Measurements from ENCODE around the gene NINJ2.

GRCh38 chr12:575129-575502 is 88.1 kb downstream of the NINJ2 start:
- TF ChIP-seq EP300 (IDR thresholded peaks at IDR 0.05) (no peak), CTCF (IDR thresholded peaks at IDR 0.05) (no peak), POLR2AphosphoS5 (IDR thresholded peaks at IDR 0.05) (no peak), POLR2A (IDR thresholded peaks at IDR 0.05) (no peak)

Data from sigmoid colon (tissue), 4 donors.